Vagina (tissue), 2 donors: ENCODE results near the gene PSTPIP2.

Experiments
- CTCF ChIP-seq, 3 experiments: fragments of 450-650 bp in 2 of 3; fragments of 200-600 bp in 1 of 3; sonication (generic) in 1 of 3; IDR thresholded peaks; one replicate each; pipeline ENCODE4 v1.5.1; 2017 to 2019; ENCODE audit warnings: antibody characterized with exemption in 3 of 3, mild to moderate bottlenecking in 2 of 3, moderate library complexity in 2 of 3
- POLR2A ChIP-seq, 2 donors: fragments of 450-650 bp; IDR thresholded peaks; one replicate each; pipeline ENCODE4 v1.6.1; 2017; ENCODE audit warnings: antibody characterized with exemption in 2 of 2, mild to moderate bottlenecking in 2 of 2, moderate library complexity in 2 of 2
- POLR2AphosphoS5 ChIP-seq, 2 donors: sonication (generic); formaldehyde crosslinking; IDR thresholded peaks; one replicate each; pipeline ENCODE4 v1.9.0; 2017; ENCODE audit warnings: antibody characterized with exemption in 2 of 2, mild to moderate bottlenecking in 2 of 2, low read depth in 1 of 2; ENCODE audit not compliant: insufficient read depth in 1 of 2

- no peak for TF ChIP-seq CTCF (IDR thresholded peaks at IDR 0.05)
- no peak for TF ChIP-seq POLR2AphosphoS5 (IDR thresholded peaks at IDR 0.05; ENCODE audit: insufficient read depth in 1 of 2, low read depth in 1 of 2)
- TF ChIP-seq POLR2A (IDR thresholded peaks at IDR 0.05): no peak
These were observed 10.7 kb downstream of the PSTPIP2 start for GRCh38 chr18:46061387-46061786.
